SK-N-MC (cell line): ENCODE results near the gene WNT3.

Experiments used
- DNase-seq: peaks from one replicate; pipeline ENCODE4 v3.0.0-alpha.2; 2011; ENCODE audit warnings: low read depth, low spot score
- H3K27ac ChIP-seq: fragments of 200-600 bp; sonication (generic); 2 replicates; pipeline ENCODE4 v1.5.1; 2016; ENCODE audit warnings: mixed run types
- H3K36me3 ChIP-seq: fragments of 200-600 bp; sonication (generic); 2 replicates; pipeline ENCODE4 v1.6.1; 2017; ENCODE audit warnings: antibody characterized with exemption, low read length, mixed read lengths; ENCODE audit not compliant: insufficient read depth
- H3K4me3 ChIP-seq: fragments of 200-600 bp; sonication (generic); 2 replicates; pipeline ENCODE4 v1.5.1; 2016
- H3K9ac ChIP-seq: fragments of 200-600 bp; sonication (generic); 2 replicates; pipeline ENCODE4 v1.8.0; 2017; ENCODE audit warnings: mixed run types, mixed read lengths; ENCODE audit not compliant: insufficient read length
- H3K9me3 ChIP-seq: fragments of 200-600 bp; sonication (generic); 2 replicates; pipeline ENCODE4 v1.6.1; 2017; ENCODE audit warnings: low read depth, mild to moderate bottlenecking, antibody characterized with exemption, low read length, moderate library complexity, mixed read lengths
- EZH2 ChIP-seq: fragments of 200-600 bp; sonication (generic); IDR thresholded peaks from one replicate; pipeline ENCODE4 v1.6.1; 2017; ENCODE audit warnings: antibody characterized with exemption
- FOXP2 ChIP-seq: optimal IDR thresholded peaks from 2 replicates; pipeline ENCODE3; 2011; ENCODE audit warnings: mild to moderate bottlenecking, moderate library complexity; ENCODE audit not compliant: insufficient read depth; ENCODE audit errors: extremely low read length, control extremely low read depth
- POLR2AphosphoS5 ChIP-seq: IDR thresholded peaks from 2 replicates; pipeline ENCODE4 v1.6.1; 2012; ENCODE audit warnings: mild to moderate bottlenecking, low read depth, low read length, borderline replicate concordance

The WNT3 gene

DNA sequence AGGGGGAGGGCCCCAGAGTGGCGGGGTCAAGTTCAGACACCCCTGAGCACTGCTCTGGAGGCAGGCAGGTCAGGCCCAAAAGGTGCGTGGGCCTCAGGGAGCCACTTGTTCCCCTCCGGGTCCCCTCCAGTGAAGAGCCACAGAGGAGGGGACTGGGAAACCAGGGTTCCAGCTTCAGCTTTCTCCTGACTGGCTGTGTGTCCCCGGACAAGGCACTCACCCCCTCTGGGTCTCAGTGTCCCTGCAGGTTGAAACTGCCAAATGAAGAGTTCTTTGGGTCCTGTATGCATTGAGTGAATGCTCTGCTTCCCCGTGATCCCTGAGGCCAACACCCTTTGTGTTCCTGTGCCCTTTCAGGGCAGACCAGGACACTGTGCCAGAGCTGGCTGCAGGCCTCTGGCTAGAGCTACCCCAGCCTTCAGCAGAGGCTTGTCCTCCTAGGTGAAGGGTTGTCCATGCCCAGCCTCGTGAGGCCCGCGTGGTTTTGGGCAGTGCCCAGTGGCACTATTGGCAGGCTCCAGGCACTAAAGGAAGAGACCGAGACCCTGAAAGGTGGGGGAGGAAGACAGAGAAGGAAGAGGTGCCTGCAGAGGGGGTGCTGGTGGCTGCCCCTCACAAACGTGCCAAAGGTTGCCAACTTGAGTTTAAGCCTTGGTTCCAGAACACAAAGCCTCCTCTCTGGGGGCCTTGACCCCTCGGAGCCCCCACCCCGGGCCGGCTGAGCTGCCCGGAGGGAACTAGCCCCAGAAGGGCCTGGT is 13.3 kb upstream of the WNT3 start:
- Histone ChIP-seq H3K27ac (no peak overlapping the region), H3K9me3 (no peaks in the 10 kb centered on the region), H3K36me3 (no peaks in the 10 kb centered on the region), H3K9ac (no peak overlapping the region), H3K4me3 (no peak overlapping the region)
- no peak for DNase-seq
- TF ChIP-seq EZH2 = no peak
- no peak for TF ChIP-seq FOXP2
- TF ChIP-seq POLR2AphosphoS5 = no peak

DNA sequence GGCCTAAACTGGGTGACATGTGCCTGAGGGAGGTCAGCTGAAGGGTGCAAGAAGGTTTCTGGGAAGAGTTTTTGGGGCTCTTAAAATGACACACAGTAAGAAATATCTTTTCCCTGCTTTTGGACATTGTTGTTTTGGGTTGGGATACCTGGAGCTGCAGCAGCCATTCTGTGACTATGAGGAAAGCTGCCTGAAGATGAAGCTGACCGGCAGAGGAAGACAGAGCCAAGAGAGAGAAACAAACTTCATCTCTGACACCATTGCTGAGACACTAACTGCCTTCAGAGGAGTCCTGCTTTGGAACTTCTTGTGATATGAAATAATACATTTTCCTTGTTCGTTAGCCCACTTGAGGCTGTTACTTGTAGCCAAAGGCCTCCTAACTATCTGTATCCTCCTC is 8.8 kb upstream of the WNT3 start:
- TF ChIP-seq EZH2 = no peak
- no peak for TF ChIP-seq POLR2AphosphoS5
- TF ChIP-seq FOXP2 = no peak

GRCh38 chr17:46826116-46826515 is 7.6 kb upstream of the WNT3 start:
- H3K9me3 ChIP-seq = no peaks in the 10 kb centered on the region
- H3K27ac ChIP-seq = no peak overlapping the region
- no peak overlapping the region for H3K9ac ChIP-seq
- DNase-seq = no peak
- no peak overlapping the region for H3K4me3 ChIP-seq
- no peak for TF ChIP-seq FOXP2
- TF ChIP-seq EZH2 = no peak
- no peak for TF ChIP-seq POLR2AphosphoS5
- no peaks in the 10 kb centered on the region for H3K36me3 ChIP-seq

More for the DNA sequence above, 8.8 kb upstream of the WNT3 start:
- H3K36me3 ChIP-seq = no peaks in the 10 kb centered on the region
- H3K27ac ChIP-seq = no peak overlapping the region
- H3K9ac ChIP-seq = no peak overlapping the region
- no peak overlapping the region for H3K4me3 ChIP-seq
- no peak for DNase-seq
- H3K9me3 ChIP-seq = no peaks in the 10 kb centered on the region

- TF ChIP-seq POLR2AphosphoS5 (no peak), EZH2 (no peak), FOXP2 (no peak)
- Histone ChIP-seq H3K9ac (no peak overlapping the region), H3K36me3 (no peaks in the 10 kb centered on the region), H3K4me3 (no peak overlapping the region), H3K27ac (no peak overlapping the region), H3K9me3 (no peaks in the 10 kb centered on the region)
- DNase-seq = no peak
Measured at GRCh38 chr17:46823657-46824056, 5.2 kb upstream of the WNT3 start.

DNA sequence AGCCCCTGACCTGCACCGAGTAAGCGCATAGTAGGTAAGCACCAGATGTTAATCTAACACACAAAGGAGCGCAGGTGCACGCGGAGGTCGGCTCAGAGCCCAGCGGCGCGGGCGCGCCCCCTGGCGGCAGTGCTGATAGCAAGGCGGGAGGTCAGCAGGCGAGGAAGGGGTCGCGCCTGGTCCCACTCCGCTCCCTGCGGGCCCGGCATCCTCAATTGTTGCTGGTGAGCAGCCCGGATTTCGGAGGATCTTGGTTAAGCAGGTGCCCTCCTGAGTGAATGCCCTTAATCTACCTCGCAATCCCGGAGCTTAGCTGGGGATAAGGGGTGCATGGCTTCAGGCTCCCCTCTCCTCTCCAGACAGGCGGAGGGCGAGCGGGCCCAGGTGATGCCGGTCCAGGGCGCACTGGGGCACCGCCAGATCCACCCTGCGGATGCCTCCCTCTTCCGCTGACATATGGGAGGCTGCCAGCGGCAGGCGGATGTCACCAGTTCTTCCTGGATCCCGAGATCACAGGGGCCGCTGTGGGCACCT is 4.0 kb upstream of the WNT3 start:
- no peak for DNase-seq
- no peak for TF ChIP-seq EZH2
- TF ChIP-seq FOXP2 = no peak
- TF ChIP-seq POLR2AphosphoS5 = no peak
- no peaks in the 10 kb centered on the region for H3K36me3 ChIP-seq
- no peak overlapping the region for H3K9ac ChIP-seq
- no peaks in the 10 kb centered on the region for H3K9me3 ChIP-seq
- no peak overlapping the region for H3K4me3 ChIP-seq
- H3K27ac ChIP-seq = no peak overlapping the region

DNA sequence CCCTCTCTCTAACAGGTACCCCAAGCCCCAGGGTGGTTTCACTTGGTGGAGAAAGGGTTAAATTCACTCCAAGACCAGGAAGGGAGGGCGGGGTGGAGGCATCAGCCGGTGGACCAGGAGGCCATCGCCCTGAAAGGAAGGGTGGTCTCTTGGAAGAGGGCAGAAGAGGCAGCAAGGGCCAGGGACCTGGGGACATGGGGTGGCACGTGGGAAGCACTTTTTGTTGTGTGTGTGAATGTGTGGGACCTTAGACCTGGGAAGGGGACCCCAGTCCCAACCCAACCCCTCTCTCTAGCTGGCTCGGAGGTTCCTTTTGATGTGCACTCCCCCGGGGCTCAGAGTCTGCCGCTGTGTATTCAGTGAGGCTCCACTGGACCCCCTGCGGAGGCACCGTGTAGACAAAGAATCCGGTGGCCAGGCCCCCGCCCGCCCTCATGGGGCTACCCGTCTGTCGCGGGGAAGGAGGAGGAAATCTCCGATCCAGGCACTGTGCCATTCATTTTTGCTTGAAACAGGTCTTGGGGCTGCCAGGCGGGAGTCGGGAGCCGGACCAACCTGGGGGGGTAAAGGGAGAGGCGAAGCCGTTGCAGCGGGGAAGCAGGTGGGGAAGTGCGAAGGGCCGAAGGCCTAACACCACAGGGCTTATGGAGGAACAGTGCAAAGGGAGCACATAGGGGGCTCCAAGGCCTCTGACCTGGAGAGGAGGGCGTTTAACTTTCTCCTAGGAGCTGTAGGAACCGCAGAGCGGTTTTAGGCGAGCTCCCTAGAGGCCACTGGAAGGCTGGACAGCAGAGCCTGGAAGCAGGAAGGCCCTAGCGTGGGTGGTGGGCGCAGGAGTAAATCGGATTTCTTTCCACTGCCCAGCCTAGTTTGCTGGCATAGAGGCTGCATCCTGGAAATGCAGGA is 3.2 kb upstream of the WNT3 start:
- Histone ChIP-seq H3K4me3 (no peak overlapping the region), H3K36me3 (no peaks in the 10 kb centered on the region), H3K27ac (no peak overlapping the region), H3K9me3 (no peaks in the 10 kb centered on the region), H3K9ac (no peak overlapping the region)
- no peak for DNase-seq
- TF ChIP-seq FOXP2 (no peak), EZH2 (no peak), POLR2AphosphoS5 (no peak)

- H3K36me3 ChIP-seq = no peaks in the 10 kb centered on the region
- DNase-seq = no peak
- TF ChIP-seq EZH2 (no peak), FOXP2 (no peak), POLR2AphosphoS5 (no peak)
- no peak overlapping the region for H3K27ac ChIP-seq
- no peak overlapping the region for H3K9ac ChIP-seq
- no peak overlapping the region for H3K4me3 ChIP-seq
- no peaks in the 10 kb centered on the region for H3K9me3 ChIP-seq
Measured at GRCh38 chr17:46820592-46821450, 2.3 kb upstream of the WNT3 start.
